Measurements from ENCODE around the gene FAM181A. TPM values are rescaled to one million over a fixed set of nuclear protein-coding genes. Genes with fewer than 3 reads are reported as not detected.

FAM181A gene
- total RNA-seq, 2 donors from 2014 or later = not detected

DNA sequence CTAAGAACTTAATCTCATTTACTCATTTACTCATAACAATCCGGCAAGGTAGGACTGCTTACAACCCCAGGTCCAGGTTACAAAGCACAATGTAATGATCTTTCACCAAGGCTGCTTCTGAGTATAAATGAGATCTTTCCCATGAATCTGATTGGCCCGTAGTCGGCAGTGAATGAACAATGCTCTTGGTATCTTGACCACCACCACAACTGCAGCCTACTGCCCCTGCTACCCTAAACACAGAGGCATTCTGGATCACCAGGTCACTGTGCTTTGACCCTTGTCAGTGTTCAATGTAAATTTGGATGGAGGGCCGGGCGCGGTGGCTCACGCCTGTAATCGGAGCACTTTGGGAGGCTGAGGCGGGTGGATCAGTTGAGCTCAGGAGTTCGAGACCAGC lies 15.9 kb downstream of the FAM181A start:
- no peak for ATAC-seq
- no peak for DNase-seq
- intact Hi-C loops (cut with DNase I, micrococcal nuclease) = loop anchor here in 1 of 2 donors (10.0 kb wide), 1 partner anchor 62 kb away; no protein-coding TSS in a partner anchor

DNA sequence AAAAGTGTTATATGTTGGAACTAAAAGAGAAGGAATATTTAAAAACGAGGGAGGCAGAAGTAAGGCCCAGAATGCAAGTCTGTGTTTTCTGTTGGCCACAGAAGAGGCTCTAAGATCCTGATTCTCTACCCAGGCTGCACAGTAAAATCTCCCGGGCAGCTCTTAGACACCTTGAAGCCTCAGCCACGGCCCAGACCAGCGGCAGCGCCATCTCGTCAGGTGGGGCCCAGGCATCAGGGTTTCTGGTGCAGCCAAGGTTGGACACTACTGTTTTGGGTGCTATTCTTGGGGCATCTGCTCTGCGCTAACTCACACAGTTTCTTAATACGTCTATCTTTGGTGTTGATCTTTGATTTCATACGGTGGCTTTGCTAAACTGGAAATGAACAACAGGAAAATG lies 16.8 kb downstream of the FAM181A start:
- intact Hi-C loops (cut with DNase I, micrococcal nuclease) = loop anchor here in 1 of 2 donors (10.0 kb wide), 1 partner anchor 61 kb away; no protein-coding TSS in a partner anchor
- DNase-seq = no peak
- no peak for ATAC-seq

DNA sequence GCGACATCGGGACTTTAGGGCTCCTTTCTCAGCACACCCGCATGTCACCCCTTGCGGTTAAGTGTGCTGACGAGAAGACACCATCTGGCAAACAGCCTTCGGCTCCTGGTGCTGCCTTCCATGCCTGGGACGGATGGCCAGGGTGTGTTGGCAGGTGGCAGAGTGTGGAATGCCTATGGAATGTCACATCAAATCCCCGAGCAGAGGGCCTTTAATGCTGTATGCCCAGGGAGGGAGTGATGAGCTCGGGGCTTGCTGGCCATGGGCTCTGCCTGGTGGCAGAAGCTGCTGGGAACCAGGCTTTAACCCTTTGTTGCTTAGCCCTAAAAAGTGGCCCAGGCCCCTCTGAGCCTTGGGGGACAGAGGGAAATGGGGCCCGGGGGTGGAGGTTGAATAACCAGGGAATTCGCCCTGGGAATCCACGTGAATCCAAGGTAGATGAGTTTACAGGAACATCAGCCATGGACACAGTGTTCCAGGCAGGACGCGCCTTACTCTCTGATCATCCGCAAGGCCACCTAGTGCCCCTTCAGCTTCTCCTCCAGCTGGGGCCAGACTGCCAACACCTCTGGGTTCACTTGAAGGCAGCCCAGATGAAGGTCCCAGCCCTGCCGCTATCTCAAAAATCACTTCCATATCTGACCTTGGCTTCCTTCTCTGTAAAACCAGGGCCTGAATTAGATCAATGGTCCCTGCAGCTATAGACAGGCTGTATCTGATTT lies 17.4 kb downstream of the FAM181A start:
- ATAC-seq (no peak), DNase-seq (no peak)
- intact Hi-C loops (cut with DNase I, micrococcal nuclease) = loop anchor here in 1 of 2 donors (10.0 kb wide), 1 partner anchor 60 kb away; no protein-coding TSS in a partner anchor

DNA sequence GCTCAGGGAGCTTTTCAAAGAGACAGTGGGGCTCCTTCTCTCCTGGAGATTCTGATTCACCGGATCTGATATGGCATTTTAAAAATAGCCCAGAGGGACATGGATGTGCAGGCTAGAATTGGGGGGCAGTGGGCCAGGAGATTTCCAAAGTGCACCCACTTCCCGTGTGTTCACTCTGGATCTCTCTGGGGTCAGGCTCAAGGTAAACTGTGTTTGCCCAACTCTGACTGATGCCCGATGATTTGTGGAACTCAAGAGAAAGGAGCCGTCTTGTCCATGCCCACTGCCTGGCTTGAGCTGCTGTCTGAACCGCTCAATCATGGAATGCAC lies 17.9 kb downstream of the FAM181A start:
- ATAC-seq = no peak
- DNase-seq = no peak
- intact Hi-C loops (cut with DNase I, micrococcal nuclease) = loop anchor here in 1 of 2 donors (10.0 kb wide), 1 partner anchor 60 kb away; no protein-coding TSS in a partner anchor

DNA sequence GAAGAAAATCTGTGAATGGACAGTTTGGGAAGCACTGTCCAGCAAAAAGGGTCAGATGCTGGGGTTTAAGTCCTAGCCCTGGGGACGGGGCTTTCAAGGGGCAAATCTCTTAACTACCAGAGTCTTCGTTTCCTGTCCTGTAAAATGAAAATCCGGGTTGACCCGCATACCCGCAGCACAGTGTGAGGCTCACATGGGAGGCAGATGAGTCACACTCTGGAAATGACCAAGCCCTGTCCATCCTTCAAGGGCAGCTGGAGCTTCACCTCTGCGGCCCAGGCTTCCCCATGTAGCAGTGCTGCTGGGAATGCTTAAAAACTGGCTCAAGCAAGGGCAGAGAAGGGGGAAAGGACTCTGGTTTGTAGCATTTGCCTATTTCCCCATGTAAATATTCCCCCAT lies 19.0 kb downstream of the FAM181A start:
- DNase-seq (no peak), ATAC-seq (no peak)
- intact Hi-C loops (cut with DNase I, micrococcal nuclease) = loop anchor here in 1 of 2 donors (10.0 kb wide), 1 partner anchor 59 kb away; no protein-coding TSS in a partner anchor

DNA sequence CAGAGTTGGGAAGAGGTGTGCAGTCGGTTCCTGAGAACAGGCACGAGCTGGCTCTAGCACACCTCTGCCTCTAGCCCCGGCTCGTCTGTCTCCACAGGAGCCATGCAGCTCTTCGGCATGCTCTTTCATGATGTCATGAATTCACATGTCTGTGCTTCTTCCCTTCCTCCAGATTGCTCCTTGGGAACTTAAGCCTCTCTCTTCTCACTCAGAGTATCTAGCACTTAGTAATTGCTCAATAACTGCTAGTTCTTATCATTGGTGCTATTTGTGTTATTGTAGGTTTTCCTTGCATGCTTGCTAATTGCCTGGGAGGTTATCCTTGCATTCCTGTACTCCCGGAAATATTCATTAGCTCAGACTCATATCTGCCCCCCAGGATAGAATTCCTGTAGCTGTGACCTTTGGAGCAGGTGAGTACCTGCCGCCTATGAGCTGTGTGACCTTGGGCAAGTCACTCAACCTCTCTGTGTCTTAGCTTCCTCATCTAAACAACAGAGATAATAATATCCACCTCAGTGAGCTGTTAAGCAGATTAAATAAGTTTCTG lies 19.5 kb downstream of the FAM181A start:
- no peak for ATAC-seq
- no peak for DNase-seq
- intact Hi-C loops (cut with DNase I, micrococcal nuclease) = loop anchor here in 1 of 2 donors (10.0 kb wide), 1 partner anchor 58 kb away; no protein-coding TSS in a partner anchor

DNA sequence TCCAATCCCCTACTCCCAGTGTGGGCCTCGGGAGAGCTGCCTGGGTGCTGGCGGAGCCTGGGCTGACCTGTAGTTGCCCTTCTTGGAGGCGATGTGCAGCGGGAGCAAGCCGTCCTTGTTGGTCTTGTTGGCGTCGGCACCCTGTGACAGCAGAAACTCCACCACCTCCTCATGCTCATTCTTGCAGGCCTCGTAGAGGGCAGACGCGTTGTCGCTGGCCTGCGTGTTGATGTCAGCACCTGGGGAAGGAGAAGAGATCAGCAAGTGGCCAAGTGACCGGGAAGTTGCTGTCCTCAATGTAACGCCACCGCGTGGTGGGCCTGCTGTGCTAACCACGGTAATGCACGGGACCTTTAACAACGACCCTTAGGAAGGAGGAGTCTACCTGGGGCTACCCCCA lies 20.1 kb downstream of the FAM181A start:
- no peak for DNase-seq
- ATAC-seq = no peak
- intact Hi-C loops (cut with DNase I, micrococcal nuclease) = loop anchor here in 1 of 2 donors (10.0 kb wide), 1 partner anchor 58 kb away; no protein-coding TSS in a partner anchor

DNA sequence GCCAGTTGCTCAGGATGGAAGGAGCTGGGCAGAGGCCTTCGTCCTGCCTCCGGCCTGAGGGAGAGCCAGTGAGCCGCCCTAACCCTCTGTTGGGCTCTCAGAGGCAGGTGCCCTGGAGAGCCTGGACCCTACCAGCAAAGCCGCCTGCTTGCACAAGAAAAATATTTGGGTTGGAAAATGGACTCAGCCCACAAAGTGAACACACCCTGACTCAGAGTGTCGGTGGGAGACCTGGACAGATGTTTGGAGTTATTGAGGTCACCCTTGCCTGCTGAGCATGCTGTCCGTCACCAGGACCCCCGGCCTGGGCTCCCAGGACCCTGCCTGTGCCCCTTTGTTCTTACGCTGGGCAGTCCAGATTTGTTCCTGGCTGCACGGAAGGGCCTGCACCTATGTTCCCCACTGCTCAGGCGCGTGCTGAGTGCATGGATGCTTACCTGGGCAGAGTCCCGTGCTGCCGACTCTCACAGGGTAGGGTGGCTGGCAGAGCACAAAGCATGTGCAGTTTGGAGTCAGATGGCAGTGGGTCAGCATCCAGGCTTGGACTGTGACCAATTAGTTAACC lies 22.4 kb downstream of the FAM181A start:
- intact Hi-C loops (cut with DNase I, micrococcal nuclease) = loop anchor here in 1 of 2 donors (10.0 kb wide), 1 partner anchor 55 kb away; no protein-coding TSS in a partner anchor
- ATAC-seq = no peak
- no peak for DNase-seq

DNA sequence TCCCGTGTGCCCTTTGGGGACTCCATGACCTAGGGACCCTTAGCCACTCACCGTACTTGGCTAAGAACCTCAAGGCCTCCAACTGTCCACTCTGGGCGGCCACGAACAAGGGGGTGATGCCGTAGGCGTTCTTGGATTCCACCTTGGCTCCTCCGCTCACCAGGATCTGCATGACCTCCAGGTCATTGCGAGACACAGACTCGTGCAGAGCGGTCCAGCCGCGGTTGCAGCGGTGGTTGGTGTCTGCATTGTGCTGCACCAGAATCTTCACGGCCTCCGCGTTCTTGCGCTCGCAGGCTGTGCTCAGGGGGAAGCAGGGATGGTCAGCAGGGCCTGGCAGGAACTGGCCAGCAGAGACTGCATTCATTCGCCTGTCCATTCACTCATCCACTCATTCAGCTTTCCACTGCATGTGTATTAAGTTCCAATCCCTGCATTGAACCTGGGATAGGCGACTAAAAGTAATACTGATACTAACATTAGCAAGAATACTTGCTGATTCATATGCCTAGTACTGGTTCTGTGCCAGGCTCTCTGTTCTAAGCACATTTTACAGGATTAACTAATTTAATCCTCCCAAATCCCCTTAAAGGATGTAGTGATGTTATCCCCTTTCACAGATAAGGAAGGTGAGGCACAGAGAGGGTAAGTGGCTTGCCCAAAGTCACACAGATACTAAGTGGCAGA lies 23.9 kb downstream of the FAM181A start:
- ATAC-seq = no peak
- intact Hi-C loops (cut with DNase I, micrococcal nuclease) = no loop called here
- no peak for DNase-seq

DNA sequence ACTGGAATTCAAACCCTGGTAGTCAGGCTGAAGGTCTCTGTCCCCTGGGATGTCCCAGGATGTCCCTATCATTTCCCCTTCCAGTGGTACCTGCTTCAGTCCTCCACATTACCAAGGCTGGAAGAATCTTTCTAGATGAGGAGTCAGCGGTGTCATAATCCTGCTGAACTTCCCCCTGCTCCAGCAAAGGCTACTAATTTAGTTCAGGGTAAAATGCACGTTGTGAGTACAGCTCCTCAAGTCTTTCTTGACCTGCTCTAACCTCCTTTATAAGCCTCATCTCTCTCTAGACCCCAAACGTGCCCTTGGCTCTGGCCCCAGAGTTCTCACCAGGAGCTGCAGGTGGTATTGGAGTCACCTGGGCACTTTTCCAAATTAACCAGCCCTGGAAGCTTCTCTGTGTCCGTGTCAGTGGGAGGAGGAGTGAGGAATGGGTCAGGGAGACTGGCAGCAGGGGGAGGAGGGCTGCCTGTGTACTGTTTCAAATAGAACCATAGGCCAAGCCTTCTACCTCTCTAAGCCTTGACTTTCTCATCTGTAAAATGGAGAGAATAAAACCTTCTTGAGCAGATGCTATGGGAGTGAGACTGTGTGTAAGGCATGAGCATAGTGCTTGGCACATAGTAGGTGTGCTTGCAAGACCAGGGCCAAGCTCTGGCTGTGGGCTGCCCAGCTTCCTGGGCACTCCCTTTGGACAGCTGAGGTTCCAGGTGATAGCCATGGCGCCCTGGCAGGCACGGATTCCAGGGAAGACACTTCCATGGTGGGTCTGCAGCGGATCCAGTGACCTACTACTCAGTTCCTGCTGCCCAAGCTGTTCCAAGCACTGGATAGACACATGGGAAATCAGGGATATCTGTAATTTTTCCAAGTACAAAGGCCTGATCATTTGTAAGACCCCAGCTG lies 24.7 kb downstream of the FAM181A start:
- no peak for ATAC-seq
- intact Hi-C loops (cut with DNase I, micrococcal nuclease) = no loop called here
- DNase-seq = no peak

DNA sequence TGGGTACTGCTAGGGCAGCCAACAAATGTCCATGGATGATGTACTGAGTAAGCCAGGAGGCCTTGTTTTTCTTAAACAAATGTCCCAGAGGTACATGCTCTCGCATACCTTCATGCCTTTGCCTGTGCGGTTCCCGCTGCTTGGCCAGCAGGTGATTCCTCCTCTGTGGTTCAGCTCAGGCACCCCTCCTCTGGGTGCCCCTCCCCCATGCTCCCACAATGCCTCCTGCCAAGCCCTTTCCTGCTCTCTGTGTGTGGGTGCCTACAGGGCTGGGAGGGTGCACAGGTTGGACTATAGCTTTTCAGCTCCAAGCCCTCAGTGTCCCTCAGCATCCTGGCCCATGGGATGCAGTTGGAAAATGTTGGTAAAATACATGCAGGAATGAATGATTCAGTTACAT lies 25.7 kb downstream of the FAM181A start:
- ATAC-seq (no peak), DNase-seq (no peak)
- intact Hi-C loops (cut with DNase I, micrococcal nuclease) = no loop called here

DNA sequence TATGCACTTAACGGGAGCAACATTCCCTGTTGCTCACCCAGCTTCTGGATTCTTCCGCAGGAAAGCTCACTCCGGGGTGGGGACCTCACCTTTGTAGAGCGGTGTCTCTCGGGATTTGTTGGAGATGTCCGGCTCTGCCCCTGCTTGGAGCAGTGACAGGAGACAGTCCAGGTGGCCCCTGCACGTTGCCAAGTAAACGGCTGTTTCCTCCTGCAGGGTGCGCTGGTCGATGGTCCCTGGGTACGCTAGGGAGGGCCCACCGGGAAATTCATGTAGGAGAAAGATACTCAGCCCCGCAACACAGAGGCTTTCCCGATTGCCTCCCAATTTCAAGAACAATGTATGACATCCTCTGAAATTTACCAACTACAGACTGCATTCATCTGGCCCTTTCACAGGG lies 26.1 kb downstream of the FAM181A start:
- intact Hi-C loops (cut with DNase I, micrococcal nuclease) = no loop called here
- DNase-seq (no peak), ATAC-seq (no peak)

DNA sequence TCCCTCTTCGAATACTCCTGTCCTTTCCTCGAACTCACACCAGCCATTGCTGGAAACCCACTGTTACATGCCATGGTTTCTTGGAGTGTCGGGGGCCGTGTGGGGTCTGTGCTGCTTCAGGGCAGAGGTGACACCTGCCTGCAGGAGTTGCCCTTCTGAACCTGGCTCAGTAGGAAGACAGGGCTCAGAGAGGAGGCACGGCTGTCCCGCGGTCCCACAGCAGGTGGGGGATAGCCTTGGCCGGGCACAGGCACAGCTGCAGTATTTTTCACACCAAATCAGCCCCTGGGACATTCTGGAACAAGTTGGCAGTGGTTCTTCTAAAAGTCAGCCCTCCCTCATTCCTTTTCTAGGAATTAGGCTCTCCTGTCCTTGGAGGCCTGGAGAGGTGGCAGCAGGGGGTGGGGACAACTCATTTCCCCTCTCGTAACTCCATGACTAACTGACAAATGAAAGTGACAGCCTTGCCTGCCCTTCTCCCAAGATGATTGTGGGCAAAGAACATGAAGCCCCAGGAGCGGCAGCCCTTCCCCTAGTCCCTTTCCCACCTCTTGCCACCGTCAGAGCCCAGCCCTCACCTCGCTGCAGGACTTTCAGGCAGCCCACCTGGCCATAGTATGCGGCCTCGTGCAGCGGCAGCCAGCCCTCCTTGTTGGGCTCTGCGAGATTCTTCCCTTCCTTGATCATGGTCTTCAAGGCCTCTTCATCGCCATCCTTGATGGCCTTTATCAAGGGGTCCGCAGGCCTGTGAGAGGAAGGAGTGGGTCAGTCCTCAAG lies 26.8 kb downstream of the FAM181A start:
- intact Hi-C loops (cut with DNase I, micrococcal nuclease) = no loop called here
- ATAC-seq = no peak

DNA sequence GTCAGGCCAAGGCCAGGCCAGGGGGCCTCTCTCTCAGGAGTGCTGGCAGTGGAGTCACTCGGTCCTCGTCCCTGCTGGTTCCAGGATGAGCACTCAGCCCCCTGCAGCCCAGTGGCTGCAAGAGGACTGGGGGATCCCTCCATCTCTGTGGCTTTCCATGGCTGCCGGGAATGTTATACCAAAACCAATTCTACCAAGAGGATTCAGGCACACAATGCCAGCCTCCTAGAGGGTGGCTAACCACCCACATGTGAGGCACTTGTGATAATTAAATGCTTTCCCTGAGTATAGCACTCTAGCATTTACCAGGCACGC lies 27.3 kb downstream of the FAM181A start:
- DNase-seq (no peak), ATAC-seq (no peak)
- intact Hi-C loops (cut with DNase I, micrococcal nuclease) = no loop called here

More for the DNA sequence above, 26.8 kb downstream of the FAM181A start:
- DNase-seq = no peak

DNA sequence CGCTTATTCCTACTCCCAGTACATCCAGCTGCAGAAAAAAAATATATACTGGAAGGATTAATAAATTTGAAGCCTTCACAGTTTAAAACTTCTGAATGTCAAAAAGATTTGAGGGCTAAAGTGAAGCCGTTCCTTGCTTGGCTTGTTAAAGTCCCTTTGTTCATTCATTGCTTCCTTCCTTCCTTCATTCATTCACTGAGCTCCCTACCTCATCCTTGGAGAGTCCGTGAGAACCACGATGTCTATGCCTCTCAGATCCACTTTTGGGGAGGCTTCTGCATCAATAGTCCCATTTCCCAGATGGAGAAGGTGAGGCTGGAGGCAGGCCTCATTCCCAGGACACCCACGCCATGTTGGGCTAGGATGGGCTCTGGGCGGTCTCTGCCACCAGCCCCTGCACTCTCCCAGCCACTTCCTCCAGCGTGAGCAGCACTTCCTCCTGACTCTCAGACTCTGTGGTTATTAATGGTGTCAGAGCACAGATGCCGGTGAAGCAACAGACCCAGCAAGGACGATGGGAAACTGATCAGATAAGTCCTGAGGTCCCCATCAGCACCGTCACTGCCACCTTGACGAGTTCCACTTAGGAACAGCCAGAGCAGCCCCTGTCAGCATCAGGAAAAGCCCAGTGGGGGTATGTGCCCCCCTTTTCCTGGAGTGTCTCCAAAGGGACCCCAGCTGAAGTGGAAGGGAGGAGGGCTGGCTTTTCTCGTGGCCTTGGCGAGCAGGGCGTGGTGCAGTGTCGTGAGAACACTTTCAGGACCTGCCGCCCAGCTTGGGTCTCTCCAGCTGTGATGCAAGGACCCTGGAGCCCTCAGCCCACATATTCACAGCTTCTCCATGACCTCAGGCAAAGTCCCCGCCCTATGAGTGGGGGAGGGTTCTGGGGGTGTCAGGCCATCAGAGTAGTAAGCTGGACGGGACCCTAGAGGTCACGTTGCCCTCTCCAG lies 28.0 kb downstream of the FAM181A start:
- intact Hi-C loops (cut with DNase I, micrococcal nuclease) = no loop called here
- no peak for DNase-seq
- peak; percentile 47 for ATAC-seq

DNA sequence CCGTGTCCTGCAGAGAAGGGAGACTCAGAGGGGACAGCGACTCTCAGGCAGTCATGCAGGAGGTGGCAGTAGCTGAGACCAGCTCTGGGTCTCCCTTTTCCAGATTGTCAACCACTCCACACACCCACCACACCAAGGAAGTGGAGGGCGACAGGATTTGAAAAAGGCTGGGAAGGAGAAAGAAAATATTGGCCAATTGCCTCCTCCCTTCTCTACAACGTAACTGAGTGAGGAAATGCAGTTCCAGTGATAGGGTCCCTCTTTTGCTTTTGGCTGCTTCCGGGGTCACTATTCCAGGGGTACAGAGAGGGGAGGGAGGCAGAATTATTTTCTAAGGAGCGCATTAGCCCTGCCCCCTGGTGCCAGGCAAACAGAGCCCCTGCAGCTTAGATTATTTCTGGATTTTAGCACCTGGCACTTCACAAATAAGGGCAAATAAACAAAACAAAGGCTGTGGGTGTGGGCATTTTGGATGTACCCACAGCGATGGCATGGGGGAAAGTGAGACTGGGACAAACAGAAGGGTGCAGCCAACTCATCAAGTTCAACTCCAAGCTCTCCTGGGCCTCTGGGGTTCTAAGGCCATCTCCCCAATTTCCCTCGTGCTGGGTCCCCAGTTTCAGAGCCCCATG lies 28.8 kb downstream of the FAM181A start:
- intact Hi-C loops (cut with DNase I, micrococcal nuclease) = no loop called here
- ATAC-seq (no peak), DNase-seq (no peak)
